K562 (cell line): ENCODE data around the gene BIN1. TPM values are rescaled to one million over a fixed set of nuclear protein-coding genes. Genes with fewer than 3 reads are reported as not detected.

Experiments used
- ATAC-seq: fragments of 200-7000 bp; cut with Tn5 transposase; 3 replicates; pipeline ENCODE4 v1.9.1; 2020; ENCODE audit warnings: moderate library complexity
- BruUV-seq: library from RNA; stranded (reverse); fragments of 400-500 nt; replicated peaks from 2 replicates; lab custom pipeline; 2021; lab: Mats Ljungman, UMichigan
- CTCF ChIA-PET: fragments of 300-600 bp; formaldehyde crosslinking; extraction: SDS; loops from one replicate; lab custom pipeline; 2021; ENCODE audit warnings: low intra/inter-chr PET ratio; lab: Yijun Ruan, JAX
- POLR2A ChIA-PET: fragments of 300-600, 350-650 bp; sonication (Branson Sonifier 250); formaldehyde crosslinking; extraction: SDS; loops from one replicate; lab custom pipeline; 2021; ENCODE audit warnings: antibody characterized with exemption, inconsistent platforms; lab: Yijun Ruan, JAX
- DNase-seq, 4 experiments: peaks; one replicate each; pipeline versions ENCODE4 v3.0.0 to v3.0.0-alpha.2; 2011 to 2018; ENCODE audit warnings: low spot score in 3 of 4, mixed read lengths in 3 of 4; ENCODE audit errors: extremely low read depth in 1 of 4
- FAIRE-seq: peaks from 2 replicates; lab custom pipeline; 2011; peaks lifted over from hg19 to GRCh38; lab: Jason Lieb, UNC
- H2AFZ ChIP-seq: 2 replicates; pipeline ENCODE4 v1.6.0; 2011; ENCODE audit warnings: low read depth, low read length, control low read depth, inconsistent platforms
- H3K27ac ChIP-seq: fragments of 200-600 bp; 3 replicates; pipeline ENCODE4 v1.8.0; 2011; ENCODE audit warnings: low read depth, mild to moderate bottlenecking, control low read depth, inconsistent platforms, low read length, moderate library complexity, mixed read lengths; ENCODE audit errors: extremely low read depth
- H3K27me3 ChIP-seq, 2 experiments: fragments of 300-600 bp in 1 of 2; 2 replicates in 1 of 2; 3 replicates in 1 of 2; pipeline versions ENCODE4 v1.6.0 to v1.8.0; 2011; ENCODE audit warnings: inconsistent platforms in 2 of 2, low read length in 2 of 2, mild to moderate bottlenecking in 1 of 2, mixed read lengths in 1 of 2, moderate library complexity in 1 of 2; ENCODE audit not compliant: control insufficient read depth in 2 of 2, insufficient read depth in 2 of 2
- H3K36me3 ChIP-seq: fragments of 300-600 bp; 3 replicates; pipeline ENCODE4 v1.8.0; 2011; ENCODE audit warnings: mild to moderate bottlenecking, low read length, inconsistent platforms; ENCODE audit not compliant: control insufficient read depth, insufficient read depth
- H3K4me1 ChIP-seq, 2 experiments: fragments of 200-600 bp in 1 of 2; replicated peaks in 1 of 2; 2 replicates in 1 of 2; 3 replicates in 1 of 2; pipeline versions ENCODE4 v1.5.1 to v1.8.0; 2011; ENCODE audit warnings: inconsistent platforms in 2 of 2, low read length in 2 of 2, mild to moderate bottlenecking in 1 of 2, mixed read lengths in 1 of 2, moderate library complexity in 1 of 2; ENCODE audit not compliant: control insufficient read depth in 2 of 2, insufficient read depth in 2 of 2
- H3K4me2 ChIP-seq: 2 replicates; pipeline ENCODE4 v1.6.1; 2011; ENCODE audit warnings: low read length, control low read depth, inconsistent platforms, mixed read lengths; ENCODE audit not compliant: insufficient read depth
- H3K4me3 ChIP-seq: fragments of 200-600 bp; sonication (generic), shearing (Covaris generic); 2 replicates; pipeline ENCODE4 v1.5.1; 2016; ENCODE audit warnings: control low read depth, inconsistent platforms
- H3K79me2 ChIP-seq: fragments of 200-600 bp; 3 replicates; pipeline ENCODE4 v1.8.0; 2011; ENCODE audit warnings: low read length, inconsistent platforms; ENCODE audit not compliant: control insufficient read depth, insufficient read depth
- H3K9ac ChIP-seq, 2 experiments: 2 replicates each; pipeline versions ENCODE4 v1.6.0 to v1.6.1; 2011; ENCODE audit warnings: low read depth in 2 of 2, low read length in 2 of 2, control low read depth in 1 of 2, inconsistent platforms in 1 of 2, mild to moderate bottlenecking in 1 of 2, mixed read lengths in 1 of 2; ENCODE audit not compliant: insufficient read depth in 1 of 2
- H3K9me1 ChIP-seq: one replicate; pipeline ENCODE4 v1.6.0; 2011; ENCODE audit warnings: inconsistent platforms, mild to moderate bottlenecking, low read length, moderate library complexity; ENCODE audit not compliant: control insufficient read depth, insufficient read depth
- H3K9me3 ChIP-seq: replicated peaks from 2 replicates; pipeline ENCODE4 v1.5.1; 2011; ENCODE audit warnings: low read depth, low read length, inconsistent platforms; ENCODE audit not compliant: control insufficient read depth, insufficient read depth
- H4K20me1 ChIP-seq: replicated peaks from 2 replicates; pipeline ENCODE4 v1.6.1; 2011; ENCODE audit warnings: low read length, inconsistent platforms, mixed read lengths; ENCODE audit not compliant: control insufficient read depth, insufficient read depth
- C11orf30 ChIP-seq: fragments of 450-650 bp; IDR thresholded peaks from 2 replicates; pipeline ENCODE4 v1.6.1; 2016; ENCODE audit warnings: low read depth, mild to moderate bottlenecking
- HINFP ChIP-seq: fragments of 450-650 bp; conservative IDR thresholded peaks from 2 replicates; pipeline ENCODE4 v1.6.1; 2016; ENCODE audit warnings: missing genetic modification characterization, low read depth, mild to moderate bottlenecking, control low read depth, missing compliant biosample characterization
- KLF1 ChIP-seq: fragments of 450-650 bp; IDR thresholded peaks from 2 replicates; pipeline ENCODE4 v1.6.1; 2016; ENCODE audit warnings: missing genetic modification characterization, missing compliant biosample characterization
- NR2F6 ChIP-seq: fragments of 450-650 bp; formaldehyde crosslinking; IDR thresholded peaks from 2 replicates; pipeline ENCODE4 v1.4.0; 2020; ENCODE audit warnings: mild to moderate bottlenecking
- PHF20 ChIP-seq: fragments of 450-650 bp; IDR thresholded peaks from 2 replicates; pipeline ENCODE4 v1.6.1; 2018; ENCODE audit not compliant: partially characterized antibody
- TEAD2 ChIP-seq: fragments of 450-650 bp; IDR thresholded peaks from 2 replicates; pipeline ENCODE4 v1.6.1; 2016; ENCODE audit warnings: missing genetic modification characterization, control low read depth, missing compliant biosample characterization
- ZC3H4 ChIP-seq: sonication (generic); formaldehyde crosslinking; IDR thresholded peaks from 2 replicates; pipeline ENCODE4 v1.9.0; 2021; ENCODE audit warnings: missing genetic modification reagents, borderline replicate concordance
- ZEB2 ChIP-seq: fragments of 450-650 bp; IDR thresholded peaks from 2 replicates; pipeline ENCODE4 v1.6.1; 2016
- WGBS: fragments of 100-300 bp; shearing (Covaris generic); methylation state at CpG from one replicate; pipeline ENCODE4 v1.1.6; 2016; ENCODE audit warnings: low coverage, mixed read lengths; ENCODE audit not compliant: insufficient coverage; ENCODE audit errors: missing lambda C conversion rate; 5-methylcytosine and 5-hydroxymethylcytosine counted together
- in situ Hi-C: fragments of 300-500 bp; cut with MboI; formaldehyde crosslinking; loops from 4 replicates; pipeline ENCODE4 v1.15.0; 2018; ENCODE audit warnings: inconsistent platforms, mixed read lengths
- intact Hi-C: fragments of 100-400 bp; cut with micrococcal nuclease; formaldehyde crosslinking; loops from 2 replicates; pipeline ENCODE4 v1.14.2; 2022
- polyA plus RNA-seq, 8 experiments: library from polyadenylated mRNA; depleted of rRNA in 4 of 8; stranded (reverse) in 5 of 8; unstranded in 3 of 8; fragments of >200 nt; fragmentation: Nextera tagmentation in 2 of 8; fragmentation: Illumina TruSeq in 1 of 8; extraction: Ambion mirVana in 2 of 8; extraction: Trizol in 1 of 8; gene quantifications; 2 replicates each; pipeline versions ENCODE4 v1.2.1 to v1.2.3, GENCODE V29; 2011 to 2014; ENCODE audit warnings: inconsistent platforms in 1 of 8, missing spikeins in 1 of 8
- total RNA-seq, 7 experiments: library from RNA; depleted of rRNA in 6 of 7; stranded (reverse); fragments of >200 nt in 6 of 7; fragmentation: Illumina TruSeq in 2 of 7; extraction: Trizol in 2 of 7; gene quantifications; 2 replicates each; pipeline versions ENCODE4 v1.2.1 to v1.2.3, GENCODE V29; 2011 to 2021; ENCODE audit warnings: low replicate concordance in 1 of 7

The BIN1 gene
- total and polyA plus RNA-seq, 9 of the 15 experiments (the other 6 are each of a cell fraction or from before 2014, with no cell fraction given): 0.04 to 2.8 (median 0.79) TPM; not detected in 1

GRCh38 chr2:127074936-127075335 is 32.0 kb downstream of the BIN1 start:
- H3K4me3 ChIP-seq: no peak overlapping the region
- H3K36me3 ChIP-seq: no peaks in the 10 kb centered on the region
- intact Hi-C loops: no loop called here
- H3K4me2 ChIP-seq: no peak overlapping the region
- no peaks in the 10 kb centered on the region for H3K79me2 ChIP-seq
- H2AFZ ChIP-seq: no peak overlapping the region
- H3K9ac ChIP-seq: no peak overlapping the region
- ChIA-PET CTCF (no interaction called here), POLR2A (interaction anchor here (0.5 kb wide), 1 partner anchor 72 kb away, joined by 3 read pairs; no protein-coding TSS in a partner anchor)
- H3K27ac ChIP-seq: no peak overlapping the region
- no peaks in the 10 kb centered on the region for H3K9me3 ChIP-seq
- peaks cover 0 to 28% of the 10 kb centered on the region in 2 experiments; a peak in 2 of 5 replicates for H3K4me1 ChIP-seq
- FAIRE-seq: no peak
- TF ChIP-seq C11orf30 (no peak), HINFP (tag) (no peak), KLF1 (no peak), TEAD2 (tag) (no peak), PHF20 (no peak), ZC3H4 (no peak), NR2F6 (CRISPR knock-in tag) (no peak), ZEB2 (no peak)
- no peak for ATAC-seq
- in situ Hi-C loops: no loop called here
- no TSS peak for BruUV-seq
- whole genome bisulfite sequencing: 10% methylated on average over 3 of the region's 3 CpGs
- H3K27me3 ChIP-seq: peaks cover 0 to 7% of the 10 kb centered on the region in 2 experiments; a peak in 1 of 5 replicates
- DNase-seq: no peak
- H3K9me1 ChIP-seq: no peaks in the 10 kb centered on the region
- peaks cover 13% of the 10 kb centered on the region for H4K20me1 ChIP-seq
